Activated CD8-positive, alpha-beta T cell treated with anti-CD3 and anti-CD28 coated beads for 36 hours (primary cell): ENCODE results near the gene ATG16L2. TPM values are rescaled to one million over a fixed set of nuclear protein-coding genes. Genes with fewer than 3 reads are reported as not detected.

Experiments
- ATAC-seq: fragments of 200-7000 bp; cut with Tn5 transposase; one replicate; pipeline ENCODE4 v1.10.0; 2021; ENCODE audit warnings: mild to moderate bottlenecking, moderate library complexity
- CTCF ChIA-PET: fragments of 350-600 bp; sonication (Branson Sonifier 250); formaldehyde crosslinking; loops from one replicate; lab custom pipeline; 2021; ENCODE audit warnings: antibody characterized with exemption; lab: Charles Lee
- POLR2A ChIA-PET: fragments of 350-600 bp; sonication (Branson Sonifier 250); formaldehyde crosslinking; loops from one replicate; lab custom pipeline; 2021; ENCODE audit warnings: antibody characterized with exemption; lab: Charles Lee
- DNase-seq: peaks from one replicate; pipeline ENCODE4 v3.0.0-alpha.2; 2020
- H3K27ac Mint-ChIP-seq: one replicate; pipeline ENCODE4 v1.8.0; 2021; ENCODE audit warnings: mild to moderate bottlenecking, mixed read lengths
- H3K27me3 Mint-ChIP-seq: one replicate; pipeline ENCODE4 v1.8.0; 2021; ENCODE audit warnings: mixed read lengths
- H3K36me3 Mint-ChIP-seq: one replicate; pipeline ENCODE4 v1.8.0; 2021; ENCODE audit warnings: low read depth, mixed read lengths
- H3K4me1 Mint-ChIP-seq: one replicate; pipeline ENCODE4 v1.8.0; 2021; ENCODE audit warnings: low read depth, mixed read lengths
- H3K4me3 Mint-ChIP-seq: one replicate; pipeline ENCODE4 v1.8.0; 2021; ENCODE audit warnings: mild to moderate bottlenecking, moderate library complexity, mixed read lengths
- H3K9me3 Mint-ChIP-seq: one replicate; pipeline ENCODE4 v1.8.0; 2021; ENCODE audit warnings: mixed read lengths
- CTCF ChIP-seq: fragments of 200-600 bp; IDR thresholded peaks from one replicate; pipeline ENCODE4 v1.8.0; 2022; ENCODE audit warnings: antibody characterized with exemption, mild to moderate bottlenecking
- intact Hi-C: fragments of 100-400 bp; cut with micrococcal nuclease; formaldehyde crosslinking; loops from one replicate; pipeline ENCODE4 v1.10.0; 2022
- total RNA-seq, 2 experiments: library from RNA; stranded (reverse); gene quantifications; one replicate each; pipeline ENCODE4 v1.2.3, GENCODE V29; 2021

The ATG16L2 gene
- total RNA-seq, 2 experiments from 2014 or later: 70.8 to 71.4 TPM

- ATAC-seq (no peak), DNase-seq (no peak)
- H3K4me3 Mint-ChIP-seq: no peak overlapping the region
- intact Hi-C loops: no loop called here
- peaks cover 4% of the 10 kb centered on the region for H3K36me3 Mint-ChIP-seq
- POLR2A ChIA-PET: interaction anchor here (0.8 to 1.9 kb wide), 3 partner anchors 9 to 104 kb away, joined by 3 to 7 read pairs (median 3); no protein-coding TSS in a partner anchor
- no peaks in the 10 kb centered on the region for H3K9me3 Mint-ChIP-seq
- no peaks in the 10 kb centered on the region for H3K4me1 Mint-ChIP-seq
- TF ChIP-seq CTCF: no peak
- H3K27me3 Mint-ChIP-seq: no peaks in the 10 kb centered on the region
- no peak overlapping the region for H3K27ac Mint-ChIP-seq
- CTCF ChIA-PET: interaction anchor here (0.8 to 1.9 kb wide), 8 partner anchors 9 to 449 kb away, joined by 3 to 12 read pairs (median 5); no protein-coding TSS in a partner anchor
These were observed 26.6 kb downstream of the ATG16L2 start for GRCh38 chr11:72840780-72841179.

- no peak overlapping the region for H3K27ac Mint-ChIP-seq
- DNase-seq: no peak
- H3K9me3 Mint-ChIP-seq: no peaks in the 10 kb centered on the region
- peaks cover 4% of the 10 kb centered on the region for H3K36me3 Mint-ChIP-seq
- ChIA-PET CTCF (interaction anchor here (0.8 to 1.9 kb wide), 8 partner anchors 9 to 448 kb away, joined by 3 to 12 read pairs (median 5); no protein-coding TSS in a partner anchor), POLR2A (interaction anchor here (0.8 to 1.9 kb wide), 3 partner anchors 10 to 105 kb away, joined by 3 to 7 read pairs (median 3); no protein-coding TSS in a partner anchor)
- H3K27me3 Mint-ChIP-seq: no peaks in the 10 kb centered on the region
- intact Hi-C loops: no loop called here
- no peak for TF ChIP-seq CTCF
- no peaks in the 10 kb centered on the region for H3K4me1 Mint-ChIP-seq
- ATAC-seq: no peak
- no peak overlapping the region for H3K4me3 Mint-ChIP-seq
These were observed 27.2 kb downstream of the ATG16L2 start for GRCh38 chr11:72841397-72841796.

GRCh38 chr11:72842126-72842525, 27.9 kb downstream of the ATG16L2 start:
- ChIA-PET CTCF (interaction anchor here (1.8 to 1.9 kb wide), 2 partner anchors 117 to 119 kb away, joined by 5 to 7 read pairs; no protein-coding TSS in a partner anchor), POLR2A (interaction anchor here (1.9 kb wide), 1 partner anchor 10 kb away, joined by 7 read pairs; no protein-coding TSS in a partner anchor)
- no peak for TF ChIP-seq CTCF
- H3K4me1 Mint-ChIP-seq: no peaks in the 10 kb centered on the region
- no peak for ATAC-seq
- H3K27me3 Mint-ChIP-seq: no peaks in the 10 kb centered on the region
- peaks cover 4% of the 10 kb centered on the region for H3K36me3 Mint-ChIP-seq
- no peak overlapping the region for H3K27ac Mint-ChIP-seq
- no peak overlapping the region for H3K4me3 Mint-ChIP-seq
- no peak for DNase-seq
- no peaks in the 10 kb centered on the region for H3K9me3 Mint-ChIP-seq
- intact Hi-C loops: no loop called here

GRCh38 chr11:72842653-72843330, 28.6 kb downstream of the ATG16L2 start:
- H3K9me3 Mint-ChIP-seq: no peaks in the 10 kb centered on the region
- TF ChIP-seq CTCF: no peak
- no peaks in the 10 kb centered on the region for H3K27me3 Mint-ChIP-seq
- CTCF ChIA-PET: no interaction called here
- H3K36me3 Mint-ChIP-seq: peaks cover 4% of the 10 kb centered on the region
- POLR2A ChIA-PET: no interaction called here
- ATAC-seq (no peak), DNase-seq (no peak)
- H3K27ac Mint-ChIP-seq: no peak overlapping the region
- no peaks in the 10 kb centered on the region for H3K4me1 Mint-ChIP-seq
- intact Hi-C loops: no loop called here
- H3K4me3 Mint-ChIP-seq: no peak overlapping the region

- DNase-seq (no peak), ATAC-seq (no peak)
- Mint-ChIP-seq H3K4me3 (no peak overlapping the region), H3K4me1 (peaks cover 2% of the 10 kb centered on the region), H3K36me3 (peaks cover 1% of the 10 kb centered on the region), H3K9me3 (no peaks in the 10 kb centered on the region), H3K27ac (no peak overlapping the region), H3K27me3 (no peaks in the 10 kb centered on the region)
- POLR2A ChIA-PET: no interaction called here
- no peak for TF ChIP-seq CTCF
- intact Hi-C loops: no loop called here
- CTCF ChIA-PET: interaction anchor here (0.7 to 3.8 kb wide), 4 partner anchors 15 to 334 kb away, joined by 3 to 19 read pairs (median 4); no protein-coding TSS in a partner anchor
These were observed 30.1 kb downstream of the ATG16L2 start for GRCh38 chr11:72844356-72844755.
